ENCODE data around the gene ACSM3.
A peak's percentile ranks its signal among the peaks of the same experiment; 100 is the strongest.
"Not testable (repeated sequence)": the region's sequence is repeated elsewhere in the genome, so short reads cannot be mapped to it uniquely, and the experiment has no call there.

The ACSM3 gene

GRCh38 chr16:20755799-20756198 is 8.0 kb upstream of the ACSM3 start:
- DNase-seq, result not testable (repeated sequence)

- no peak for DNase-seq
Observed at GRCh38 chr16:20760346-20760745, 3.5 kb upstream of the ACSM3 start.

- DNase-seq, result no peak
Observed at GRCh38 chr16:20761175-20761574, 2.6 kb upstream of the ACSM3 start.

- DNase-seq, result no peak
Observed at GRCh38 chr16:20762404-20763123, 1.2 kb upstream of the ACSM3 start.

GRCh38 chr16:20764448-20764847 is 634 bp downstream of the ACSM3 start:
- DNase-seq, result not testable (repeated sequence)

- DNase-seq, result no peak
Observed at GRCh38 chr16:20765732-20766131, 1.9 kb downstream of the ACSM3 start.

GRCh38 chr16:20766294-20766693 is 2.5 kb downstream of the ACSM3 start:
- DNase-seq, result no peak

GRCh38 chr16:20767577-20767976 is 3.8 kb downstream of the ACSM3 start:
- DNase-seq, result no peak

GRCh38 chr16:20768121-20768520 is 4.3 kb downstream of the ACSM3 start:
- DNase-seq, result no peak

GRCh38 chr16:20768818-20769217 is 5.0 kb downstream of the ACSM3 start:
- DNase-seq, result no peak

GRCh38 chr16:20773679-20774078 is 9.9 kb downstream of the ACSM3 start:
- DNase-seq, result no peak

- DNase-seq, result peak; percentile 73
Observed at GRCh38 chr16:20774703-20775362, 11.0 kb downstream of the ACSM3 start.

- no peak for DNase-seq
Observed at GRCh38 chr16:20781697-20782096, 17.9 kb downstream of the ACSM3 start.

- no peak for DNase-seq
Observed at GRCh38 chr16:20782470-20782869, 18.7 kb downstream of the ACSM3 start.

GRCh38 chr16:20784204-20784603 is 20.4 kb downstream of the ACSM3 start:
- no peak for DNase-seq

- DNase-seq, result no peak
Observed at GRCh38 chr16:20789130-20789529, 25.3 kb downstream of the ACSM3 start.

GRCh38 chr16:20791923-20792612 is 28.3 kb downstream of the ACSM3 start:
- DNase-seq, result no peak

GRCh38 chr16:20798364-20798763 is 34.5 kb downstream of the ACSM3 start:
- no peak for DNase-seq

- DNase-seq, result no peak
Observed at GRCh38 chr16:20799599-20799998, 35.8 kb downstream of the ACSM3 start.

- no peak for DNase-seq
Observed at GRCh38 chr16:20801278-20801677, 37.5 kb downstream of the ACSM3 start.

- DNase-seq, result no peak
Observed at GRCh38 chr16:20803192-20803560, 39.4 kb downstream of the ACSM3 start.

- no peak for DNase-seq
Observed at GRCh38 chr16:20803561-20804214, 39.9 kb downstream of the ACSM3 start.

GRCh38 chr16:20805684-20806167 is 41.9 kb downstream of the ACSM3 start:
- DNase-seq, result not testable (repeated sequence)
